Lower lobe of right lung (tissue), 2 donors: Measurements from ENCODE around the gene UNC13B. TPM values are rescaled to one million over a fixed set of nuclear protein-coding genes. Genes with fewer than 3 reads are reported as not detected.

ENCODE experiments used
- ATAC-seq, 2 donors: fragments of 200-7000 bp; cut with Tn5 transposase; one replicate each; pipeline ENCODE4 v1.9.1; 2020 to 2022; ENCODE audit warnings: mild to moderate bottlenecking in 2 of 2, moderate library complexity in 2 of 2
- DNase-seq: peaks from one replicate; pipeline ENCODE4 v3.0.0-alpha.2; 2020
- H3K27ac ChIP-seq: fragments of 200-600 bp; one replicate; pipeline ENCODE4 v1.8.0; 2022
- H3K27me3 ChIP-seq: fragments of 200-600 bp; one replicate; pipeline ENCODE4 v1.8.0; 2022; ENCODE audit warnings: low read depth
- H3K36me3 ChIP-seq: fragments of 200-600 bp; one replicate; pipeline ENCODE4 v1.8.0; 2022; ENCODE audit warnings: mild to moderate bottlenecking
- H3K4me1 ChIP-seq: fragments of 200-600 bp; one replicate; pipeline ENCODE4 v1.8.0; 2022
- H3K4me3 ChIP-seq: fragments of 200-600 bp; one replicate; pipeline ENCODE4 v1.8.0; 2022; ENCODE audit warnings: mild to moderate bottlenecking
- H3K9me3 ChIP-seq: fragments of 200-600 bp; one replicate; pipeline ENCODE4 v1.8.0; 2022
- intact Hi-C: fragments of 100-400 bp; cut with DNase I; formaldehyde crosslinking; loops from one replicate; pipeline ENCODE4 v1.11.0; 2022
- total RNA-seq: library from RNA; stranded (reverse); fragmentation: NEBNext Ultra II Directional; extraction: Animal tissue kit (Norgen Biotek cat#: 25700); gene quantifications from one replicate; pipeline ENCODE4 v1.2.1, GENCODE V29; 2021
- TF ChIP-seq, protein P1 (sequence below): fragments of 200-600 bp; IDR thresholded peaks from one replicate; pipeline ENCODE4 v1.8.0; 2022; ENCODE audit warnings: antibody characterized with exemption, mild to moderate bottlenecking
- donor health status: DM: no; HTN: yes; CAD: no; lungs with severe emphysema.

Gene UNC13B
- total RNA-seq, 1 donor from 2014 or later = 87.9 TPM

DNA sequence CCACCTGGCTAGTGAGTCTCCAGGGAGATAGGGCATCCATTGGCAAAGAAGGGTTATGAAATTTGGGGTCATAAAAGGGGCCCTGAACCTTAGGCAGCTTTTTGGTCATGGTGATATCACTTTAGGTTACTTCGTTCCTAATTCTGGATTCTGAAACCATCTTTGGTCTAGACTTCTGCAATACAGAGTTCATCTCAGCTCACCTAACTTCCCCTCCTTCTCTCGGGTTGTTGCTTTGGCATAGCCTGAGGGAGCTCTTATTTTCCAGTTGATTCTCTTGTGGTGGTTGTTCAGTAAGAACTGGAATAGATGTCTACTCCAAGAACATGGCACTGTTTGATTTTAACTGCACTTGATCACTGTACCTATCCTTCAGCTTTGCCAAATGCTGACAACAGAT is 179.2 kb downstream of the UNC13B start:
- peaks cover 11% of the 10 kb centered on the region for H3K36me3 ChIP-seq
- intact Hi-C loops = no loop called here
- H3K9me3 ChIP-seq = no peaks in the 10 kb centered on the region
- peak overlapping the region; percentile 51 for H3K27ac ChIP-seq
- ATAC-seq (no peak), DNase-seq (no peak)
- TF ChIP-seq, protein P1, sequence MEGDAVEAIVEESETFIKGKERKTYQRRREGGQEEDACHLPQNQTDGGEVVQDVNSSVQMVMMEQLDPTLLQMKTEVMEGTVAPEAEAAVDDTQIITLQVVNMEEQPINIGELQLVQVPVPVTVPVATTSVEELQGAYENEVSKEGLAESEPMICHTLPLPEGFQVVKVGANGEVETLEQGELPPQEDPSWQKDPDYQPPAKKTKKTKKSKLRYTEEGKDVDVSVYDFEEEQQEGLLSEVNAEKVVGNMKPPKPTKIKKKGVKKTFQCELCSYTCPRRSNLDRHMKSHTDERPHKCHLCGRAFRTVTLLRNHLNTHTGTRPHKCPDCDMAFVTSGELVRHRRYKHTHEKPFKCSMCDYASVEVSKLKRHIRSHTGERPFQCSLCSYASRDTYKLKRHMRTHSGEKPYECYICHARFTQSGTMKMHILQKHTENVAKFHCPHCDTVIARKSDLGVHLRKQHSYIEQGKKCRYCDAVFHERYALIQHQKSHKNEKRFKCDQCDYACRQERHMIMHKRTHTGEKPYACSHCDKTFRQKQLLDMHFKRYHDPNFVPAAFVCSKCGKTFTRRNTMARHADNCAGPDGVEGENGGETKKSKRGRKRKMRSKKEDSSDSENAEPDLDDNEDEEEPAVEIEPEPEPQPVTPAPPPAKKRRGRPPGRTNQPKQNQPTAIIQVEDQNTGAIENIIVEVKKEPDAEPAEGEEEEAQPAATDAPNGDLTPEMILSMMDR = no peak
- no peak overlapping the region for H3K4me3 ChIP-seq
- no peaks in the 10 kb centered on the region for H3K27me3 ChIP-seq
- H3K4me1 ChIP-seq = peaks cover 29% of the 10 kb centered on the region

DNA sequence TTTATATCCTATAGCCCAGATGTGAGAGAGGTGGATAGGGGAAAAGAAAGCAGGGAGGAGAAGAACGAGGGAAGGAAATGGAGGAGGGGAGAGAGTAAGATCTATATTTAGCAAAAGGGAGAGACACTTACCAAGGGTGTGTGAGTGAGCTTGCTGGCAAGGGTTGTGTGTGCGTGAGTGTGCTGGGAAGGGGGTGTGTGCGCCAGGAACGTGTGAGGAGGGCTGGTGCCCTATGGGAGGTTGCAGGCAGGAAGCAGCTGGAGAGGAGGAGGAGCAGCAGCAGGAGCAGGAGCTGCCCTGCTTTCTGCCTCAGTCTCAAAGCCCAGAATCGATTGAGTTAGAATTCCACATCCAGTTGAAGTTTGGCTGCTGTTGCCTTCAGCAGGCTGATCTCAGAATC is 179.8 kb downstream of the UNC13B start:
- Histone ChIP-seq H3K4me3 (peak overlapping the region; percentile 34), H3K36me3 (peaks cover 11% of the 10 kb centered on the region), H3K4me1 (peaks cover 29% of the 10 kb centered on the region), H3K27ac (peak overlapping the region; percentile 51), H3K27me3 (no peaks in the 10 kb centered on the region), H3K9me3 (no peaks in the 10 kb centered on the region)
- intact Hi-C loops = no loop called here
- DNase-seq (peak; percentile 59), ATAC-seq (peak; percentile 84 to 87)
- TF ChIP-seq, protein P1 = no peak

DNA sequence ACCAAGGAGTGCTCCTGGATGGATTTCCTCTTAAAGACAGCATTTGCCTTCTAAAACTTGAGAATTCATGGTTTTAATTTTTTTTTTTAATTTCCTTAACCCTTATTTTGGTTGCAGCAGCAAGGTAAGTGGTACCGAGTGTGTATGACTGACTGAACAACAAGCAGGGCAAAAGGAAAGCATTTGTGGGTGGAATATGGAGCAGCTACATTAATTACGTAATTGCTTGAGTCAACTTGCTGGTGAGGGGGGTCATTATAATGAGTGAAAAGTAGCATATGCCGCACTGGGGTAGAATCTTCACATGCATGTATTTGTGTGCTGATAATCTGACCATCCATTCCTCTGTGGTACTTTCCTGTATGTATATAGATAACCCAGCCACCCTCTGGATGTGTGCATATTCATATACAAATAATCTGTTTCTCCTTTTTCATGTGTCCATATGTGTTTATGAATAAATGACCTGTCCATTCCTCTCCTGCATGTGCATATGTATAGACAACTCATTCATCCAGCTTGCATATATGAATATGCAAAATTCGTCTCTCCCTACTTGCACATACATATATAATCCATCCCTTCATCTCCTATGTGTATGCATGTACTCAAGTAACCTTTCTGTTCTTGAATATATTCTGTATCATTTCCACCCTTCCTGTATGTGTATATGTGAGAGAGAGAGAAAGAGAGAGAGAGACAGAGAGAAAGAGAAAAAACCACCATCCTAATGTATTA is 180.6 kb downstream of the UNC13B start:
- peak overlapping the region; percentile 51 for H3K27ac ChIP-seq
- intact Hi-C loops = no loop called here
- H3K36me3 ChIP-seq = peaks cover 13% of the 10 kb centered on the region
- H3K4me1 ChIP-seq = peaks cover 29% of the 10 kb centered on the region
- no peak for ATAC-seq
- peak overlapping the region; percentile 34 for H3K4me3 ChIP-seq
- TF ChIP-seq, protein P1 = no peak
- no peak for DNase-seq
- no peaks in the 10 kb centered on the region for H3K9me3 ChIP-seq
- no peaks in the 10 kb centered on the region for H3K27me3 ChIP-seq

DNA sequence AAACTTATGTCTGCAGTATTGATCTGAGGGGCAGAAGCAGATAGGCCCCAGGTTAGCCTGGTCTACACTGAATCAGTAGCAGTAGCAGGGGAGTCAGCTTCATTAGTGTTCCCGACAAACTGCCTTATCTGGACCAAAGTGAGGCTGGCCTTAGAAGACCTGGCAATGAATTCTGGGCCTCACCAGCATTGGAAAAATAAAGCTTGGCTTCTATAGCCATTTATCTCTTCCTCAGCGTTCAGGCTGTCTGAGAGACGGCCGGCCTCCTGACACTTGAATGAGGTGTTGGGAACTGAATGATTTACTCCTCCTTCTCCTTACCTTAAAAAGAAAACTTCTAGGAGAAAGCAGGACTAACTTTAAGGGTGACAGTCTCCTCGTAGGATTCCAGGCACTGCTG is 186.3 kb downstream of the UNC13B start:
- DNase-seq (no peak), ATAC-seq (no peak)
- Histone ChIP-seq H3K27me3 (no peaks in the 10 kb centered on the region), H3K4me1 (peaks cover 28% of the 10 kb centered on the region), H3K9me3 (no peaks in the 10 kb centered on the region), H3K4me3 (no peak overlapping the region), H3K27ac (no peak overlapping the region), H3K36me3 (peaks cover 21% of the 10 kb centered on the region)
- intact Hi-C loops = no loop called here
- TF ChIP-seq, protein P1 = no peak

DNA sequence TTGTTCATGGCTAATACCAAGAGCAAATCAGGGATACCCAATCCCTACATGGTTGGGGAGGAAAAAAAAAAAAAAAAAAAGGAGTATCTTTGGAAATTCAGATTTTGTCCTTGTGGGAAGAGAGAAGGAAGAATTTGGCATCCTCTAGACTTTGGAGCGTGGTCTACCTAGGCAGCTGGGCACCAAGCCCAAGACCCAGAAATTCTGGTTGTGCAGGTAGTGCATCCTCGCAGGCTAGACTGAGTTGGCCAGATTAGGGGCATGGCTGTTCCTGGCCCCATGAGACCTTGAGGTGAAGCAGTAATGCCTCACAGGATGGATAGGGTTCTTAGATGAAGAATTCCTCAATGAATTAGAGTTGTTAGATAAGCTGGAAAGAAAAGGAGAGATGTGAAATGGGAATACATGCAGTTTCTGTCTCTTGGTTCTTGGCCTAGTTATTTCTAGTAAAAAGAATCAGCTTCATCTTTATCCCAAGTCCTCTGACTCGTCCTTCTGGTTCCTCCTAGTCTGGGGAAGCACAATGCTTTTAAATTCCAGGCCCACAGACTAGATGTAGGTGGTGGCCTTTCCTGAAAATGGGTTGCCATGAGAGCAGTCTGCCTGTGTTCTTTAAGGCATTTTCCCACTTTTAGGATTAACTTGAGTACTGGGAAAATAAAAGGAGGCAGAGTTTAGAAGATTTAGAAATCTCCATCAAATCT is 187.6 kb downstream of the UNC13B start:
- Histone ChIP-seq H3K36me3 (peaks cover 25% of the 10 kb centered on the region), H3K27ac (no peak overlapping the region), H3K27me3 (no peaks in the 10 kb centered on the region), H3K4me3 (no peak overlapping the region), H3K9me3 (no peaks in the 10 kb centered on the region), H3K4me1 (peaks cover 28% of the 10 kb centered on the region)
- intact Hi-C loops = no loop called here
- no peak for DNase-seq
- TF ChIP-seq, protein P1 = no peak
- ATAC-seq = no peak
